Activated CD4-positive, CD25-positive, alpha-beta regulatory T cell treated with anti-CD3 and anti-CD28 coated beads, Interleukin-2, amount 50 U/mL, for 72 hours (primary cell): ENCODE results near the gene SEPTIN11.

ENCODE experiments used
- DNase-seq: peaks from one replicate; pipeline ENCODE4 v3.0.0; 2021

Gene SEPTIN11

DNA sequence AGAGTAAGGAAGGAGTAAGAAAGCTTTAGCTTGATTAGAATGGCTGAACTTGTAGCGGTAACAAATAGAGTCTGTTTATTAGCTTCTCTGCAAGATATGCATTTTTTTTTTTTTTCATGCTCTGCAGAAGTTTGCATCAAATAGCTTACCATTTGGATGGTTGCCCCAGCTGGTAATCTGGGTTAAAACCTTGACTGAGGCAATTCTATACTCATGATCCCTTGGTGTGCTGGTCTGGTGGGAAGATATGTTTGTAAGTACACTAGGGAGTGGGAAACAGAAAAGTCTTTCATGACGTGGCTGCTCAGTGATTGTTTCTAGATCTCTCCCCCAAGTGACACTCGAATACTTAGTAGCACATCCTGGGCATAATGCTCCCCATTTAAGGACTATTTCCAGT lies 32.1 kb downstream of the SEPTIN11 start:
- DNase-seq: no peak

DNA sequence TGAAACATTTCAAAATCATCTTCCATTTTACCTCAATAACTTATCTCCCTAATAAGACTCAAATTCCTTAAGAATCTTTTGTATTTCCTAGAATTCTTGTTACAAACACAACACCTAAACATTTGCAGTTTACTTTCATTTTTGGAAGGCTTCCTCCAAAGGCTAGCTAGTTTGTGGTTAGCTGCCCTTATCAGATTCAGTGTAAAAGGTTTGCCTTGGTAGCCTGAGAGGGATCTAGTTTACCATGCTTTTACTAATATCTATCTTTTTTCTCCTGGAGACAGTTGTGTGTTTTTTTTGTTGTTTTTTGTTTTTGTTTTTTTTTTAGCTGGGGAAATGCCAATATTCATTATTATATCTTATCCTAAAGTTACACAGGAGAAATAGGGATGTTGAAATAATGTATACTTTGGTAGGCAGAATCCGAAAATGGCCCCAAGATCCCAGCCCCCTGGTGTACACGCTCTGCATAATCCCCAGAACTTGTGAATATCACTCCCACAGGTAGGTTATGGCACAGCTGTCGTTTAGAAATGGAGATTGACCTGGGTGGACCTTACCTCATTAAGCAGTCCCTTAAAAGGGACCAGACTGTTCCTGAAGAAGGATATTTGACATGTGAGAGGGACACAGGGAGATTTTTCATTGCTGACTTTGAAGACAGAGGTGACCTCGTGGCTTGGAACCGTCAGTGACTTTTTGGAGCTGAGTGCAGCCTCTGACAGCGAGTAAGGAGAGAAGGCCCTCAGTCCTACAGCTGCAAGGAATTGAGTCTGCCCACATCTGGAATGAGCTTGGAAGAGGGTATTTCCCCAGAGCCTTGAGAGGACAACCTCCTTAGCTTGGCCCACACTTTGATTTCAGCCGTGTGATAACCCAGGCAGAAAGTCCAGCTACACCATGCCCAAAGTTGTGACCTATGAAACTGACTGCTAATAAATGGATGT lies 33.4 kb downstream of the SEPTIN11 start:
- DNase-seq: no peak

DNA sequence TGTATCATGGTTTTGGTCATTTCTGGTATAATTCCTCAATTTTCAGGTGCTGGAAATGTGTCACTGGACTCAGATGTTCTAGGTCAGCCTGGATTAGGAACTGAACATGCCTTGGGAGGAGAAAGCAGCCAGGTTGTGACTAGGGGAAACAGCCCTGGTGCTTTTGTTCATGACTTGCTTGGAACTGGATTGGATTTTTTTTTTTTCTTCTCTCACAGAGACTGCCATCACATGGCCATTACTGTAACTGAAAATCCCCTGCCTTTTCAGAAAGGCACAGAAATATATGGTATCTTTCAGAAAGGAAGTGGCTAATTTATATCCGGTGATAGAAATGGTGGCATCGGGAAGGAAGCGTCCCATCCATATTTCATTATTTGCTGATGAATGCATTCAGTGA lies 34.6 kb downstream of the SEPTIN11 start:
- no peak for DNase-seq

DNA sequence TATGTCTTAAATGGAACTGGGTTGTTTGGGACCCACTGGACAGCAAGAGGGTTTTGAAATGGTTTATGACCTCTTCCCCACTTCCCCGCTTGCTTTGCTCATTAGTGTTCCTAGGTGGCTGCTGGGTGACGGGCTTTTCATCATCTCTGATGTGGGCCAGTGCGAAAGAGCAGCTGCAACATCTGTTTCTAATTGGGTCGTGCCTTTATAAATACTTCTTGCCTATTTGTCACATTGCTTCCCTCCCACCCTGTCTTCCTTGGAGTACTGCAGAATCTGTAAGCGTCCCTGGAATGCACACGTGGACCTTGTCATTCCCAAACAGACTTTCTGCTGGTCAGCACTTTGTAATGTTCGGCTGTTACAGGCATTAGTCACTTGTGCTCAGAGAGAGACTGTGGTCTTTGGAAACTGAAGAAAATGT lies 35.2 kb downstream of the SEPTIN11 start:
- DNase-seq: no peak

DNA sequence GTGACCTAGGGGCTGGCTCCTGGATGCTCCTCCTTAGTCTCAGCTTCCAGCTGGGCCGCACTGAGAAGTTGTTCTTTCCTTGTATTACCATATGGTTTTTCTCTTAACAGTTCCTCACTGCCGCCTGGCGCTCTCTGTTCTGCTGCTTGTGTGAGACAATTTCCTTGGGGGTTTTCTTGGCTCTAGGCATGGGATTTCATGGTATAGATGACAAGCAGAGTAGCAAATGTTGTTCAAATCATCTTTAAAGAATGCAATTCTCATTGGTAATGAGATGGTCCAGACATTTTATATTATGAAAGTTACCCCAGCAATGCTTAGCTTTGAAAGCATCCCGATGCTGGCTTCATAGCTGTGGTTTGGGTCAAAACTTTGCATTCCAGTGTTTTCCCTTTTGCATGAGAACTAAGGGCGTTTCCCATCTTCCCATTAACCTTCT lies 37.6 kb downstream of the SEPTIN11 start:
- no peak for DNase-seq

DNA sequence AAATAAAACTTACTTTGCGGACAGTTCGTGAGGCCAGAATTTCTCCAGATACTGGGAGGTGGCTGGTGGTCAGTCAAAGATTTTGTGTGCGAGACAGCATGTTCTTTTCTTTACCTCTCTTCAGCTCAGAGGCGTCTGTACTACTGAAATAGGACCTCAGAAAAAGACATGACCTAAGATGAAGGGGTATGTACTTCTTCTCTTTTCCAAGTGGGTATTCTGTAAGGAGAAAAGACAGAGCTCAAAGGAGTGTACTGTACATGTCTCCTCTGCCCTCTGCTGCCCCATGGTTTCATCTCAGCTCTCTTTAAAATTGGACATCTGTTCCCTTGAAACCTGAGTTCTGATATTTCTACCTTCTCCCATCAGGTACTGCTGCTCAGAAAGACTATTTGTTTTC lies 38.1 kb downstream of the SEPTIN11 start:
- DNase-seq: no peak

DNA sequence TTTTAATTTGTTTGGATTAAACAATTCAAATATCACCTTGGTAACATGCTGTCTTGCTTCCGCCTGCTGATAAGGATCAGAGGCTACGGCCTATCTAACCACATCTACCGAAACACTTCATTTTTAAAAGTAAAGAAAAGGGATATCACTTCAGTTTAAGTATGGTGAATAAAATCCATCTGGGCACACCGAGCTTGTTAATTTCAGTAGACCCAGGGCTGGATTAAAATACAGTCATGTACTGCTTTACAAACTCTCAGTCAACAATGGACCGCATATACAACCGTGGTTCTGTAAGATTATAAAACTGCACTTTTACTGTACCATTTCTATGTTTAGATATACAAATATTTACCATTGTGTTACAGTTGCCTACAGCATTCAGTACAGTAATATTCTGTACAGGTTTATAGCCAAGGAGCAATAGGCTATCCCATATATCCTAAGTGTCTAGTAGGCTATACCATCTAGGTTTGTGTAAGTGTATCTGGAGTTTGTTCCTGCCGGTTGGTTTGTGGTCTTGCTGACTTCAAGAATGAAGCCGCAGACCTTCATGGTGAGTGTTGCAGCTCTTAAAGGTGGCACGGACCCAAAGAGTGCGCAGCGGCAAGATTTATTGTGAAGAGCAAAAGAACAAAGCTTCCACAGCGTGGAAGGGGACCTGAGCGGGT lies 40.0 kb downstream of the SEPTIN11 start:
- DNase-seq: peak; percentile 46

DNA sequence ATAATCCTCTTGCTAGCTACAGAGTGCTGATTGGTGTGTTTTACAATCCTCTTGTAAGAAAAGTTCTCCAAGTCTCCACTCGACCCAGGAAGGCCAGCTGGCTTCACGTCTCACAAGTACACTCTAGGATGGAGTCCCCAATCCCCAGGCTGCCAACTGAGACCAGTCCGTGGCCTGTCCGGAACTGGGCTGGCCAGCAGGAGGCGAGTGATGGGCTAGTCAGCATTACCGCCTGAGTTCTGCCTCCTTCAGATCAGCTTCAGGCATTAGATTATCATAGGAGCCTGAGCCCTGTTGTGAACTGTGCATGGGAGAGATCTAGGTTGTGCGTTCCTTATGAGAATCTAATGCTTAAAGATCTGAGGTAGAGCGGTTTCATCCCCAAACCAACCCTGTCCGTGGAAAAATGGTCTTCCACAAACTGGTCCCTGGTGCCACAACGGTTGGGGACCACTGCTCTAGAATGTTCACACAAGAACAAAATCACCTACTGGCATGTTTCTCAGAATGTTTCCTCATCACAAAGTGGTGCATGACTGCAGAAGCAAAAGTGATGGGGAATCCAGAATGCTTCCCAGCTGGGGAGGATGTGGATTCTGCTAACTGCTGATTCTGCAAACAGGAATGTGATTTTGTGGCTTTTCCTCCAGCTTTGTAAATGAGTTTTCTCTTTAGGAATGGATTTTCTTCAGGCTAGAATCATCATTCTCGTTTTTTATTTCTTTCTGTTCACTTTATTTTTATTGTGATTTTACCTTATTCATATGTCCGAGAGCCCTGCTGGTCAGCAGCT lies 40.9 kb downstream of the SEPTIN11 start:
- DNase-seq: no peak

DNA sequence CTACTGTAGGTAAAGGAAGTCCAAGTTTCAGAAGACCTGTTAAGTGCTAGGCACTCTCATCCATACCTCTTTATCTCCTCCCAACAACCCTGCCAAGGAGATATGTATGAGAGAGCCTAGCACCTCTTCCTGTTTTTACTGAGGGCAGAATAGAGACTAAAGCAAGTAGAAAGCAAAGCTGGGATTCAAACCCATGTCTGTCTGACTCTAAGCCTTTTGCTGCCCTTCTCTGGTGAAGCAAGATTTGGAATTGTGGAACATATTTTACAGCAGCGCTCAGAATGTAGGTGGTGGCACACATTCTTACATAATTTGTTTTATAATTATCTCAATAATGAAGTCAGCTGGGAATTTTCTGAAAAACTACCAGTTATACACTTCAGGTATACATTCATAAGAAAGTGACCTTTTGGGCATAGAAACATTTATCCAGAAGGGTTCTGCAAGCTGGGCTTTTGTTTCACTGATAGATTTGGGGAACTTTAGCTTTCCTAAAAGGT lies 41.7 kb downstream of the SEPTIN11 start:
- DNase-seq: no peak

DNA sequence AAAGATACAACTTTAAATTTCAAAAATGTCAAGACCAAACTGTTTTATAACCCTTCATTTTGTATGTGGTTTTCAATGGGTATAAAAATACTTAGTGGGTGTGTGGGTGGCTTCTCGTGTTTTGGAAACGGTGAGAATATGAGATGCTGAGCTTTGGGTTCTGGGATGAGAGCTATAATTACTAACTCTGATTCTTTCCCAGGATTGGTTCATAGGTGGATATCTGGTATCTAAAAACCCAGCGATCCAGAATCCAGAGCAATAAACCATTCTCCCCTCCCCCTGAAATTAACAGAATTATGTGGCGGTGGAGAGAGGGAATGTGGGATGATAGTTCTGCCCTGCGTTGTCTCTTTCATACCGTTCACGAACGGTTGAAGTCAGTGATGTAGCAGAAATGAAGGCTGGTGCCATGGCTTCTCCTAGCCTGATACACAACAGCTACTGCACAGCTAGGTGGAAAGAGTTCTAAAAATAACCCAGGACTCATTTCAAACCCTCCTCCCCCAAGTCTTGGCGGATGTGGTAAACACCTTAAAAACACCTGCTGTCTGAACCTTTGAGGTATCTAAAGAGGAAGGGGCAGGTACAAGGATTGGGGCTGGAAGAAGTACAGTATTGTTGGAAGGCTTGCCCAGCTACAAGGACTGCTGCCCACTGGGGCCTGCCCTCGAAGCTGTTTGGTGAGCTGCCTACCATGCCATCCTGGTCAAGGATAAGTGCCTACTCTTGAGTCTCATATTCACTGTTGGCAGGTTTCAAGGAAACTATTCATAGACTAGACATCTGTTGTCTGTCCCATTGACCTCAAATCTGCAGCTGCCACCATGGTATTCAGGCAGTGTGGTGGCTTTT lies 44.5 kb downstream of the SEPTIN11 start:
- peak; percentile 34 for DNase-seq

DNA sequence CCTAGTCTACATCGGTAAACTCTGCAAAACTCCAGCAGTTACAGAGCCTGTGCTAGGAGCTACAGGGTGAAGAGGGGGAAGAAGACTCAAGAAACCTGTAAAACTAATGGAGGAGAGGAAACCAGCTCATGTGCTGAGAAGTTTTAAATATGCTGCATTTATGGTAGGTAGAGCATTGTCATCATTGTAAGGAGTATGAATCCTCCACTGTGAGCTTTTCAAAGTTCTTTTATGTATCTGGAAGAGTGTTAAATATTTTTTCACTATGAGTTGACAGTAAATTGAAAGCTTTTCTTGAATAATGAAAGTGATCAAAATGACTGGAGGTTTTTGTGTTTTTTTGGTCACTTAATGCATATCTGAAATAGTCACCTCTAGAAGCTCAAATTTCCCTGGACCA lies 46.2 kb downstream of the SEPTIN11 start:
- no peak for DNase-seq

DNA sequence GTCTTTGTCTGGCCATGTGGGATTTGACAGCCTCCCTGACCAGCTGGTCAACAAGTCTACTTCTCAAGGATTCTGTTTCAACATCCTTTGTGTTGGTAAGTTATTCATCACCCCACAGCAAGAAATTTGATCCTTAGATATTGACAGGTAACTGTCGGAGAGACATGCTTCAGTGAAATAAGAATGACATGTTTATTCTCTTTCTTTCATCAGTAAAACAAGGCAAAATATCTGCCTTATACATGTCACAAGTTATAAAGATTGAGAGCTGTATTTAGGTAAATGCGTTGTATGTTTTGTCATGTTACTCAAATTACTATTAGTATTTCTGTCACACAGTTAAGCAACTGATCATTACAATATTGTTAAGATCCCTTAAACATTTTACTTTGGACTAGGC lies 46.9 kb downstream of the SEPTIN11 start:
- no peak for DNase-seq

DNA sequence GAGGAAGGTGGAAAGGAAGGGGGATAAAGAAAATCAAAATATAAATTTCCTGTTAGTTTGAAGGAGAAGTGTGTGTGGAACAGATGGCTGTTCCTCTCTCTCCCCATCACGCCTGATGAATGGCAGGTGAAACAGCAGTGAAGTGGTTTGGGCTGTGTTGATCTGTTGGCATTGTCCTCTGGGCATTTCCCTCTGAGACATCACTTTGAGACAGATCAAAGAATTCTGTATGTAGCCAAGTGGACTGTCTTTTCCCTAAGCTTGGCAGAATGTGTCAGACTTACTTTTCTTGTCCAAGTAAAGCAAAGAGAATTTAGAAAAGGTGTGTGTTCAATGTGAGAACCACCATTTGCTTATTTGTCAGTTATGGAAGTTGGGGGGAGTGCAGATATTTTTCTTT lies 47.5 kb downstream of the SEPTIN11 start:
- no peak for DNase-seq

DNA sequence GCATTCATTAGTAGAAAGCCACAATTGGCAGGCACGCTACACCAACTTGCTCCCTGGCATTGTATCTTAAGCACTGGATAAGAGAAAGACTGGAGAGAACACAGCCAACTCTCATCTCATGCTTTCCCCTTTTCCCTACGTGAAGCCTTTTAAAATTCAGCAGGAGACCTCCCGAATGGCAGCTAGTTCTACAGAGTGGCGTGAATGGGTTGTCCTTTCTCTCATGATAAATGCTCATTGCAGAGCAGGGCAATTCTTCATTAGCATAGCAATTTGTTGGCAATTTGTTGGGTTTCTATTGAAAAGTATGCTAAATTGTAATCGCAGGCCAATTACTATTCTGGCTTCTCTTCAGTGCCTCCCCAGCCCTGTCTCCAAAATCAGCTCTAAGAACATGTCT lies 48.0 kb downstream of the SEPTIN11 start:
- no peak for DNase-seq

DNA sequence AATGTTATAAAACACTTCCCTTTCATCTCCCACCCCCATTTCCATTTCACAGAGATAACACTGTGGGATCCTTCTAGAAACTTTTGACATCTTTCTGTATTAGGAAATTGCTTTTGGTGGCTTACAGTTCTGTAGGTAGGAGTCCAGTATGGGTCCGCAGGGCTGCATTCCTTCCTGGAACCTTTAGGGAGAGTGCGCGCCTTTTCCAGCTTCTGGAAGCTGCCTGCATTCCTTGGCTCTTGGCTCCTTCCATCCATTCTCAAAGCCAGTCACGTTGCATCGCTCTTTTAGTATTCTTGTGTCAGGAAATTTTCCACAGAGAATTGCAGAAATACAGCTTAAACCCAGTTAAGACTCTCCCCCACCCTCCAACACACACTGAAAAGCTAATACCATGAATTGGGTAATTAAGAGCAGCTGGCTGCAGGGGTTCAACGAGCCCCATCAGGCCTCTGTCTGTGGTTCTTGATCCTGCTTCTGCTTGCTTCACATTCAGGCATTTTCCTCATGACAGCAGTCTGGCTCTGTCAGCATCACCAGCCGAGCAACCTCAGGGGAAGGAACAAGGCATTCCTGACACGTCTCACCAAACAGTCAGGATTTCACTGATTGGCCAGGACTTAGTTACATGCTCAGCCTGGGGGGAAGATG lies 48.8 kb downstream of the SEPTIN11 start:
- DNase-seq: no peak
